Heart right ventricle (tissue), 16 donors: ENCODE data around the gene MBD3L5. TPM values are rescaled to one million over a fixed set of nuclear protein-coding genes. Genes with fewer than 3 reads are reported as not detected.
A peak's percentile ranks its signal among the peaks of the same experiment; 100 is the strongest.

ENCODE experiments used
- ATAC-seq, 8 donors: fragments of 200-7000 bp; cut with Tn5 transposase; one replicate each; pipeline ENCODE4 v1.9.1; 2020; ENCODE audit warnings: mild to moderate bottlenecking in 8 of 8, moderate library complexity in 8 of 8, moderate number of reproducible peaks in 1 of 8
- DNase-seq, 2 donors: peaks; one replicate each; pipeline ENCODE4 v3.0.0-alpha.2; 2020
- H3K27ac ChIP-seq, 10 donors: fragments of 200-600 bp; sonication (generic) in 2 of 10; one replicate each; pipeline versions ENCODE4 v1.5.0 to v1.8.0; 2020 to 2022; ENCODE audit warnings: mild to moderate bottlenecking in 3 of 10
- H3K27me3 ChIP-seq, 7 donors: fragments of 200-600 bp; one replicate each; pipeline ENCODE4 v1.8.0; 2021 to 2022; ENCODE audit warnings: mild to moderate bottlenecking in 2 of 7
- H3K36me3 ChIP-seq, 9 donors: fragments of 200-600 bp; sonication (generic) in 1 of 9; one replicate each; pipeline versions ENCODE4 v1.5.0 to v1.8.0; 2020 to 2022; ENCODE audit warnings: mild to moderate bottlenecking in 2 of 9
- H3K4me1 ChIP-seq, 9 donors: fragments of 200-600 bp; sonication (generic) in 1 of 9; one replicate each; pipeline versions ENCODE4 v1.5.0 to v1.8.0; 2020 to 2022; ENCODE audit warnings: mild to moderate bottlenecking in 4 of 9
- H3K4me3 ChIP-seq, 10 donors: fragments of 200-600 bp; sonication (generic) in 2 of 10; one replicate each; pipeline versions ENCODE4 v1.5.0 to v1.8.0; 2020 to 2022; ENCODE audit warnings: mild to moderate bottlenecking in 7 of 10, moderate library complexity in 2 of 10
- H3K9me3 ChIP-seq, 11 donors: fragments of 200-600 bp in 10 of 11; sonication (generic) in 2 of 11; one replicate each; pipeline versions ENCODE4 v1.5.0 to v1.8.0; 2013 to 2022; ENCODE audit warnings: mild to moderate bottlenecking in 2 of 11, control low read depth in 1 of 11, moderate library complexity in 1 of 11
- CTCF ChIP-seq, 9 donors: fragments of 200-600 bp; sonication (generic) in 2 of 9; IDR thresholded peaks; one replicate each; pipeline versions ENCODE4 v1.5.0 to v1.8.0; 2021 to 2022; ENCODE audit warnings: antibody characterized with exemption in 9 of 9, mild to moderate bottlenecking in 5 of 9, moderate library complexity in 1 of 9
- WGBS, 2 donors: extraction: QIAGEN DNeasy Blood & Tissue Kit; methylation state at CpG; one replicate each; pipeline ENCODE4 v1.1.7; 2013; ENCODE audit warnings: inconsistent platforms in 1 of 2; 5-methylcytosine and 5-hydroxymethylcytosine counted together
- intact Hi-C, 10 donors: fragments of 100-400 bp; cut with DNase I; formaldehyde crosslinking; loops; one replicate each; pipeline versions ENCODE4 v1.11.1 to v1.14.2; 2022
- polyA plus RNA-seq, 2 donors: library from polyadenylated mRNA; stranded (reverse); fragments of 200-250 nt; gene quantifications; one replicate each; pipeline ENCODE4 v1.2.3, GENCODE V29; 2013
- total RNA-seq, 10 donors: library from RNA; stranded (reverse); fragmentation: NEBNext Ultra II Directional in 3 of 10; extraction: Animal tissue kit (Norgen Biotek cat#: 25700) in 3 of 10; gene quantifications; one replicate each; pipeline versions ENCODE4 v1.2.1 to v1.2.4, GENCODE V29; 2021 to 2023
- donor health status: Arrhythmogenic right ventricular cardiomyopathy.
- donor health status: ischemic (EF 13 %, LVEDD 7.1; RV severe dilation, severe dysfunction).
- donor health status: healthy with polysubstance abuse.
- donor health status: DM: no; HTN: yes; CAD: no.
- donor health status: DM: no; HTN: no; CAD: no.
- donor health status: ischemic (EF 25% LVEDD 6.9; RV normal size, moderate dysfunction).
- donor health status: ischemic (EF 25% LVEDD 5.7; RV mildly dilated, moderate dysfunction).
- donor health status: healthy.
- donor health status: DM: yes; HTN: yes; CAD: no.
- donor health status: Ischemic cardiomyopathy.
- donor health status: ischemic (EF 35%, LVEDD 5.7; RV mildly dilated, moderate dysfunction).
- donor health status: nonischemic (EF 11% LVEDD 7.7; RV severe dilation, severe dysfunction).
- donor health status: DM: yes; HTN: yes; CAD: no.
- donor health status: PGD.
- donor health status: ischemic (EF 29% LVEDD 5.4; RV normal size, mild dysfunction).
- donor health status: nonischemic (EF 23%, LVEDD 6.1; RV moderate dilation, normal function).

The MBD3L5 gene
- total and polyA plus RNA-seq, 12 donors, result not detected

GRCh38 chr19:7069042-7069903 lies 38.9 kb downstream of the MBD3L5 start, which contains the start of gene ZNF557:
ZNF557 (plus strand) TSS chr19:7069703; CDS start chr19:7075075, 5,372 bp downstream.
- ATAC-seq, result peak; percentile 100
- Histone ChIP-seq H3K4me1 (peaks cover 0 to 15% (median 10%) of the 10 kb centered on the region in 9 donors), H3K27ac (peak within 1 kb of the TSS; percentile 53 to 93 (median 84)), H3K9me3 (peaks cover 0 to 8% (median 0%) of the 10 kb centered on the region in 11 donors), H3K4me3 (peak within 1 kb of the TSS; percentile 74 to 99 (median 87)), H3K36me3 (peaks cover 0 to 39% (median 36%) of the 10 kb centered on the region in 9 donors), H3K27me3 (no peaks in the 10 kb centered on the region)
- TF ChIP-seq CTCF (IDR thresholded peaks at IDR 0.05), result no peak
- 0 to 1% methylated on average over 55 to 56 of the region's 56 CpGs for WGBS, 2 donors
- intact Hi-C loops, result loop anchor here in 1 of 10 donors (10.0 kb wide), 1 partner anchor 334 kb away; the partner anchor contains the start of genes GPR108 and TRIP10
- DNase-seq, result peak; percentile 99

GRCh38 chr19:7069904-7070226 lies 39.5 kb downstream of the MBD3L5 start:
- WGBS, 2 donors, result 0 to 1% methylated on average over 12 of the region's 12 CpGs
- H3K9me3 ChIP-seq, result peaks cover 0 to 8% (median 0%) of the 10 kb centered on the region in 11 donors
- peaks cover 0 to 45% (median 39%) of the 10 kb centered on the region in 9 donors for H3K36me3 ChIP-seq
- intact Hi-C loops, result loop anchor here in 1 of 10 donors (10.0 kb wide), 1 partner anchor 335 kb away; the partner anchor contains the start of genes GPR108 and TRIP10
- ATAC-seq (peak in 3 of 8 donors; percentile 14 to 29 (median 18)), DNase-seq (no peak)
- H3K4me1 ChIP-seq, result peaks cover 0 to 15% (median 10%) of the 10 kb centered on the region in 9 donors
- H3K27ac ChIP-seq, result peak overlapping the region; percentile 53 to 93 (median 84)
- peak overlapping the region; percentile 74 to 99 (median 87) for H3K4me3 ChIP-seq
- no peak for TF ChIP-seq CTCF (IDR thresholded peaks at IDR 0.05)
- no peaks in the 10 kb centered on the region for H3K27me3 ChIP-seq

GRCh38 chr19:7072541-7072940 lies 42.2 kb downstream of the MBD3L5 start:
- Histone ChIP-seq H3K4me1 (peaks cover 0 to 15% (median 10%) of the 10 kb centered on the region in 9 donors), H3K27ac (no peak overlapping the region), H3K27me3 (no peaks in the 10 kb centered on the region), H3K4me3 (no peak overlapping the region), H3K9me3 (peaks cover 0 to 28% (median 14%) of the 10 kb centered on the region in 11 donors), H3K36me3 (peaks cover 15 to 72% (median 66%) of the 10 kb centered on the region in 9 donors)
- DNase-seq (no peak), ATAC-seq (no peak)
- intact Hi-C loops, result no loop called here
- TF ChIP-seq CTCF (IDR thresholded peaks at IDR 0.05), result no peak
- 94 to 96% methylated on average over 6 of the region's 6 CpGs for WGBS, 2 donors

- DNase-seq, result no peak
- TF ChIP-seq CTCF (IDR thresholded peaks at IDR 0.05), result no peak
- peaks cover 2 to 51% (median 36%) of the 10 kb centered on the region in 11 donors for H3K9me3 ChIP-seq
- WGBS, 2 donors, result 98% methylated on average over 28 to 29 of the region's 29 CpGs
- peaks cover 0 to 15% (median 9%) of the 10 kb centered on the region in 9 donors for H3K4me1 ChIP-seq
- no peak overlapping the region for H3K27ac ChIP-seq
- ATAC-seq, result no peak
- H3K27me3 ChIP-seq, result no peaks in the 10 kb centered on the region
- intact Hi-C loops, result no loop called here
- H3K4me3 ChIP-seq, result no peak overlapping the region
- H3K36me3 ChIP-seq, result peaks cover 27 to 94% (median 88%) of the 10 kb centered on the region in 9 donors
These were observed 44.4 kb downstream of the MBD3L5 start for GRCh38 chr19:7074705-7075282.
